Pancreas (tissue), 10 donors: Measurements from ENCODE around the gene LRRC45. TPM values are rescaled to one million over a fixed set of nuclear protein-coding genes. Genes with fewer than 3 reads are reported as not detected.

Source experiments
- ATAC-seq, 4 donors: fragments of 200-7000 bp; cut with Tn5 transposase; one replicate each; pipeline versions ENCODE4 v1.8.0 to v1.9.1; 2020; ENCODE audit warnings: mild to moderate bottlenecking in 4 of 4, moderate library complexity in 4 of 4
- DNase-seq, 6 donors: peaks; one replicate each; pipeline ENCODE4 v3.0.0-alpha.2; 2020
- FAIRE-seq: peaks from 2 replicates; lab custom pipeline; 2012; peaks lifted over from hg19 to GRCh38; lab: Jason Lieb, UNC
- H3K27ac ChIP-seq, 4 donors: fragments of 200-600 bp; sonication (generic); 1 replicate in 3 of 4; 2 replicates in 1 of 4; pipeline versions ENCODE4 v1.5.0 to v1.8.0; 2020
- H3K27me3 ChIP-seq, 4 donors: fragments of 200-600 bp; one replicate each; pipeline ENCODE4 v1.8.0; 2021
- H3K36me3 ChIP-seq, 3 donors: fragments of 200-600 bp; sonication (generic) in 1 of 3; one replicate each; pipeline versions ENCODE4 v1.5.0 to v1.8.0; 2020 to 2021
- H3K4me1 ChIP-seq, 3 donors: fragments of 200-600 bp; one replicate each; pipeline ENCODE4 v1.8.0; 2021
- H3K4me3 ChIP-seq, 4 donors: fragments of 200-600 bp; sonication (generic) in 2 of 4; one replicate each; pipeline versions ENCODE4 v1.5.0 to v1.8.0; 2020 to 2021
- H3K9me3 ChIP-seq, 4 donors: fragments of 200-600 bp; one replicate each; pipeline ENCODE4 v1.8.0; 2021
- WGBS, 2 donors: extraction: QIAGEN DNeasy Blood & Tissue Kit; methylation state at CpG; one replicate each; pipeline ENCODE4 v1.1.7; 2013; 5-methylcytosine and 5-hydroxymethylcytosine counted together
- intact Hi-C, 3 donors: fragments of 100-400 bp; cut with DNase I; formaldehyde crosslinking; loops; one replicate each; pipeline versions ENCODE4 v1.11.1 to v1.14.2; 2022
- polyA plus RNA-seq, 2 donors: library from polyadenylated mRNA; stranded (reverse); fragments of 200-250 nt; gene quantifications; one replicate each; pipeline ENCODE4 v1.2.3, GENCODE V29; 2013
- total RNA-seq, 6 donors: library from RNA; stranded (reverse); fragmentation: NEBNext Ultra II Directional in 4 of 6; extraction: Animal tissue kit (Norgen Biotek cat#: 25700) in 4 of 6; gene quantifications; one replicate each; pipeline versions ENCODE4 v1.2.1 to v1.2.4, GENCODE V29; 2021 to 2023
- TF ChIP-seq, protein P1 (sequence below), 4 donors: fragments of 200-600 bp; sonication (generic) in 3 of 4; IDR thresholded peaks; one replicate each; pipeline versions ENCODE4 v1.5.0 to v1.8.0; 2021; ENCODE audit warnings: antibody characterized with exemption in 4 of 4
- donor health status: healthy with polysubstance abuse.
- donor health status: DM: no; HTN: no; CAD: no; lungs with moderate emphysema.
- donor health status: DM: no; HTN: no; CAD: no.
- donor health status: control.
- donor health status: control.
- donor health status: Bipolar disorder and iron deficiency.
- donor health status: DM: yes; HTN: yes; CAD: no.
- donor health status: DM: no; HTN: no; CAD: no.
- donor health status: DM: no; HTN: no; CAD: no.
- donor health status: DM: yes; HTN: yes; CAD: no.

Gene LRRC45
- total and polyA plus RNA-seq, 8 donors = 5.3 to 21.6 (median 7.0) TPM

GRCh38 chr17:82052638-82053059 is 29.5 kb downstream of the LRRC45 start:
- TF ChIP-seq, protein P1, sequence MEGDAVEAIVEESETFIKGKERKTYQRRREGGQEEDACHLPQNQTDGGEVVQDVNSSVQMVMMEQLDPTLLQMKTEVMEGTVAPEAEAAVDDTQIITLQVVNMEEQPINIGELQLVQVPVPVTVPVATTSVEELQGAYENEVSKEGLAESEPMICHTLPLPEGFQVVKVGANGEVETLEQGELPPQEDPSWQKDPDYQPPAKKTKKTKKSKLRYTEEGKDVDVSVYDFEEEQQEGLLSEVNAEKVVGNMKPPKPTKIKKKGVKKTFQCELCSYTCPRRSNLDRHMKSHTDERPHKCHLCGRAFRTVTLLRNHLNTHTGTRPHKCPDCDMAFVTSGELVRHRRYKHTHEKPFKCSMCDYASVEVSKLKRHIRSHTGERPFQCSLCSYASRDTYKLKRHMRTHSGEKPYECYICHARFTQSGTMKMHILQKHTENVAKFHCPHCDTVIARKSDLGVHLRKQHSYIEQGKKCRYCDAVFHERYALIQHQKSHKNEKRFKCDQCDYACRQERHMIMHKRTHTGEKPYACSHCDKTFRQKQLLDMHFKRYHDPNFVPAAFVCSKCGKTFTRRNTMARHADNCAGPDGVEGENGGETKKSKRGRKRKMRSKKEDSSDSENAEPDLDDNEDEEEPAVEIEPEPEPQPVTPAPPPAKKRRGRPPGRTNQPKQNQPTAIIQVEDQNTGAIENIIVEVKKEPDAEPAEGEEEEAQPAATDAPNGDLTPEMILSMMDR (IDR thresholded peaks at IDR 0.05) = no peak
- no peaks in the 10 kb centered on the region for H3K9me3 ChIP-seq
- peaks cover 0 to 20% (median 8%) of the 10 kb centered on the region in 3 donors for H3K36me3 ChIP-seq
- H3K4me3 ChIP-seq = peak overlapping the region; percentile 63 to 92 (median 74)
- ATAC-seq (no peak), FAIRE-seq (no peak), DNase-seq (peak in 1 of 6 donors; percentile 75)
- whole genome bisulfite sequencing, 2 donors = 15 to 16% methylated on average over 14 to 19 of the region's 19 CpGs
- intact Hi-C loops = no loop called here
- H3K4me1 ChIP-seq = peaks cover 0 to 11% (median 0%) of the 10 kb centered on the region in 3 donors
- no peak overlapping the region for H3K27ac ChIP-seq
- H3K27me3 ChIP-seq = no peaks in the 10 kb centered on the region

DNA sequence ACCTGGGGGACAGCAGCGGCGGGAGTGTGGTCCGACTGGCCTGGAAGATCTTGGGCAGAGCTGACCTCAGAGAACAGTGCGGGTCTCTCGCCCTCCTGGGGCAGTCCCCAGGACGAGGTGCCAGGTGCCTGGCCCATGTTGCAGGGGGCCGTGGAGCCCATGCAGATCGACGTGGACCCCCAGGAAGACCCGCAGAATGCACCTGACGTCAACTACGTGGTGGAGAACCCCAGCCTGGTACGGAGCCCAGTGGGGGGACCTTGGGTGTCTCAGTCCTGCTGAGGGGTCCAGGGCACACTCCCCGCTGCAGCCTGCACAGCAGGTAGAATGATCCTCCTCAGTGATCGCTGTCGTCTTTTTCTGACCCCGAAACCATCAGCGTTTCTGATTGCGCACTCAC is 30.0 kb downstream of the LRRC45 start:
- H3K27me3 ChIP-seq = no peaks in the 10 kb centered on the region
- FAIRE-seq (no peak), DNase-seq (peak in 3 of 6 donors; percentile 22 to 57 (median 27)), ATAC-seq (no peak)
- intact Hi-C loops = no loop called here
- H3K36me3 ChIP-seq = peaks cover 0 to 20% (median 8%) of the 10 kb centered on the region in 3 donors
- TF ChIP-seq, protein P1 (IDR thresholded peaks at IDR 0.05) = no peak
- H3K27ac ChIP-seq = no peak overlapping the region
- peak overlapping the region in 2 of 4 donors; percentile 68 to 92 for H3K4me3 ChIP-seq
- H3K4me1 ChIP-seq = peaks cover 0 to 11% (median 0%) of the 10 kb centered on the region in 3 donors
- WGBS, 2 donors = 69 to 78% methylated on average over 17 to 19 of the region's 19 CpGs
- H3K9me3 ChIP-seq = no peaks in the 10 kb centered on the region

DNA sequence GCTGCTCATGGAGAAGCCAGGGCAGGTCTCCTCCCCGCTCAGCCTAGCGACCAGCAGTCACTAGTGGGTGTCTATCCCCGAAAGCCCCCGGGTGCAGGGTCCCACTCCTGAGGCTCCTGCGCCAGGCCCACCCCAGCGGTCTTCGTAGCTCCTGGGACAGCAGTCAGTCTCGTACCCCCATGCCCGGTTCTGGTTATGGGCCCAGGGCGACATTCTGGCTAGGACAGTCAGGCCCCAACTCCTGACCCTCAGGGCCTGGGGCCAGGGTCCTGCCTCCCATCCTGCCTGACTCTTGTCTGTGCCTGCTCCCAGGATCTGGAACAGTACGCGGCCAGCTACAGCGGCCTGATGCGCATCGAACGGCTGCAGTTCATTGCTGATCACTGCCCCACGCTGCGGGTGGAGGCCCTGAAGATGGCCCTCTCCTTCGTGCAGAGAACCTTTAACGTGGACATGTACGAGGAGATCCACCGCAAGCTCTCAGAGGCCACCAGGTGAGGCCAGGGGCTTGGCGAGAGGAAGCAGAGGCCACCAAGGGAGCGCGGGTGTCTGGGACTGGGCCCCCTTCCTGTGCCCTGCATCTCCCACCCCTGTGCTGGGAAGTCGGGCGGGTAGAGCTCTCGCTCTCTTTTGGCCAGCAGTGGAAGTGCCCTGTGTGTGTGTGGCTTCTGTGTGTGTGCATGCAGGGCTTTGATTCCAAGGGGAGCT is 30.6 kb downstream of the LRRC45 start:
- no peaks in the 10 kb centered on the region for H3K9me3 ChIP-seq
- intact Hi-C loops = no loop called here
- ATAC-seq (no peak), FAIRE-seq (no peak), DNase-seq (peak in 3 of 6 donors; percentile 16 to 77 (median 34))
- WGBS, 2 donors = 92 to 94% methylated on average over 26 to 28 of the region's 28 CpGs
- TF ChIP-seq, protein P1 (IDR thresholded peaks at IDR 0.05) = no peak
- no peak overlapping the region for H3K4me3 ChIP-seq
- H3K27me3 ChIP-seq = no peaks in the 10 kb centered on the region
- peaks cover 0 to 11% (median 0%) of the 10 kb centered on the region in 3 donors for H3K4me1 ChIP-seq
- peaks cover 0 to 24% (median 8%) of the 10 kb centered on the region in 3 donors for H3K36me3 ChIP-seq
- H3K27ac ChIP-seq = no peak overlapping the region

GRCh38 chr17:82054351-82055022 is 31.4 kb downstream of the LRRC45 start:
- ATAC-seq = no peak
- peaks cover 0 to 11% (median 0%) of the 10 kb centered on the region in 3 donors for H3K4me1 ChIP-seq
- H3K4me3 ChIP-seq = no peak overlapping the region
- no peak overlapping the region for H3K27ac ChIP-seq
- H3K27me3 ChIP-seq = no peaks in the 10 kb centered on the region
- no peaks in the 10 kb centered on the region for H3K9me3 ChIP-seq
- DNase-seq = peak in 4 of 6 donors; percentile 5 to 62 (median 26)
- intact Hi-C loops = no loop called here
- whole genome bisulfite sequencing, 2 donors = 86 to 88% methylated on average over 34 to 38 of the region's 38 CpGs
- peaks cover 0 to 26% (median 8%) of the 10 kb centered on the region in 3 donors for H3K36me3 ChIP-seq
- FAIRE-seq = no peak
- TF ChIP-seq, protein P1 (IDR thresholded peaks at IDR 0.05) = no peak
